HEK293 (cell line): ENCODE results near the gene SLC48A1.

Experiments used
- CTCF ChIA-PET: fragments of 350-600 bp; formaldehyde crosslinking; extraction: SDS; loops from one replicate; lab custom pipeline; 2021; ENCODE audit warnings: antibody characterized with exemption; lab: Yijun Ruan, JAX
- POLR2A ChIA-PET: fragments of 300-600 bp; formaldehyde crosslinking; extraction: SDS; loops from one replicate; lab custom pipeline; 2020; ENCODE audit warnings: antibody characterized with exemption, inconsistent platforms; lab: Yijun Ruan, JAX
- H3K27ac ChIP-seq: fragments of 200-500 bp; sonication (Bioruptor generic); 2 replicates; pipeline ENCODE4 v1.5.1; 2014; ENCODE audit warnings: low read depth, low read length, control low read depth, inconsistent platforms; ENCODE audit errors: extremely low read depth
- H3K36me3 ChIP-seq, 2 experiments: fragments of 200-500 bp in 1 of 2; sonication (Bioruptor generic) in 1 of 2; 1 replicate in 1 of 2; 2 replicates in 1 of 2; pipeline ENCODE4 v1.5.1; 2014 to 2017; ENCODE audit warnings: inconsistent platforms in 2 of 2, low read length in 2 of 2; ENCODE audit not compliant: control insufficient read depth in 2 of 2, insufficient read depth in 1 of 2
- H3K4me1 ChIP-seq: fragments of 200-500 bp; sonication (Bioruptor generic); 2 replicates; pipeline ENCODE4 v1.5.1; 2014; ENCODE audit warnings: mild to moderate bottlenecking, low read length, inconsistent platforms; ENCODE audit not compliant: control insufficient read depth, insufficient read depth
- H3K4me3 ChIP-seq: 2 replicates; pipeline ENCODE4 v1.5.1; 2011; ENCODE audit warnings: low read depth, mild to moderate bottlenecking, control low read depth, low read length, moderate library complexity
- H3K9me3 ChIP-seq: fragments of 200-500 bp; sonication (Bioruptor generic); 2 replicates; pipeline ENCODE4 v1.5.1; 2014; ENCODE audit warnings: low read depth, low read length, inconsistent platforms; ENCODE audit not compliant: control insufficient read depth, insufficient read depth
- BCL6B ChIP-seq: fragments of 450-650 bp; formaldehyde crosslinking; IDR thresholded peaks from 2 replicates; pipeline ENCODE4 v1.5.1; 2017; ENCODE audit warnings: missing biosample characterization, missing genetic modification characterization
- EGR2 ChIP-seq: fragments of 450-650 bp; formaldehyde crosslinking; IDR thresholded peaks from 2 replicates; pipeline ENCODE4 v1.5.1; 2016; ENCODE audit warnings: low read depth, missing biosample characterization, missing genetic modification characterization
- FEZF1 ChIP-seq: fragments of 450-650 bp; formaldehyde crosslinking; IDR thresholded peaks from 2 replicates; pipeline ENCODE4 v1.5.1; 2016; ENCODE audit warnings: missing biosample characterization, missing genetic modification characterization
- GLIS1 ChIP-seq: fragments of 450-650 bp; formaldehyde crosslinking; IDR thresholded peaks from 2 replicates; pipeline ENCODE4 v1.5.1; 2016; ENCODE audit warnings: missing biosample characterization, missing genetic modification characterization
- IKZF3 ChIP-seq: fragments of 450-650 bp; IDR thresholded peaks from 2 replicates; pipeline ENCODE4 v1.5.0; 2018; ENCODE audit warnings: missing biosample characterization, mild to moderate bottlenecking, missing genetic modification characterization, moderate library complexity
- KLF10 ChIP-seq: fragments of 450-650 bp; IDR thresholded peaks from 2 replicates; pipeline ENCODE4 v1.5.1; 2018; ENCODE audit warnings: missing biosample characterization, mild to moderate bottlenecking, missing genetic modification characterization
- KLF7 ChIP-seq: fragments of 450-650 bp; formaldehyde crosslinking; IDR thresholded peaks from 2 replicates; pipeline ENCODE4 v1.5.1; 2016; ENCODE audit warnings: missing biosample characterization, missing genetic modification characterization, borderline replicate concordance
- SETDB1 ChIP-seq: IDR thresholded peaks from one replicate; pipeline ENCODE4 v1.6.1; 2017; ENCODE audit warnings: mild to moderate bottlenecking, low read length, moderate library complexity, mixed read lengths; ENCODE audit not compliant: insufficient read length
- ZBTB17 ChIP-seq: fragments of 450-650 bp; formaldehyde crosslinking; IDR thresholded peaks from 2 replicates; pipeline ENCODE4 v1.5.1; 2016; ENCODE audit warnings: missing biosample characterization, missing genetic modification characterization
- ZBTB6 ChIP-seq: fragments of 450-650 bp; formaldehyde crosslinking; IDR thresholded peaks from 2 replicates; pipeline ENCODE4 v1.5.1; 2017; ENCODE audit warnings: missing biosample characterization, missing genetic modification characterization
- ZFHX2 ChIP-seq: fragments of 450-650 bp; formaldehyde crosslinking; conservative IDR thresholded peaks from 2 replicates; pipeline ENCODE4 v1.5.1; 2016; ENCODE audit warnings: missing biosample characterization, missing genetic modification characterization
- ZNF2 ChIP-seq: fragments of 450-650 bp; formaldehyde crosslinking; IDR thresholded peaks from 2 replicates; pipeline ENCODE4 v1.5.1; 2016; ENCODE audit warnings: missing biosample characterization, missing genetic modification characterization
- ZNF214 ChIP-seq: fragments of 450-650 bp; formaldehyde crosslinking; IDR thresholded peaks from 2 replicates; pipeline ENCODE4 v1.5.1; 2017; ENCODE audit warnings: missing biosample characterization, mild to moderate bottlenecking, missing genetic modification characterization, borderline replicate concordance
- ZNF335 ChIP-seq: fragments of 450-650 bp; formaldehyde crosslinking; conservative IDR thresholded peaks from 2 replicates; pipeline ENCODE4 v1.5.1; 2016; ENCODE audit warnings: missing biosample characterization, missing genetic modification characterization
- ZNF341 ChIP-seq: fragments of 450-650 bp; formaldehyde crosslinking; IDR thresholded peaks from 2 replicates; pipeline ENCODE4; 2016; ENCODE audit warnings: low read depth, missing biosample characterization, missing genetic modification characterization
- ZNF350 ChIP-seq: fragments of 450-650 bp; formaldehyde crosslinking; IDR thresholded peaks from 2 replicates; pipeline ENCODE4 v1.5.0; 2017; ENCODE audit warnings: missing biosample characterization, mild to moderate bottlenecking, missing genetic modification characterization
- ZNF521 ChIP-seq: fragments of 450-650 bp; formaldehyde crosslinking; IDR thresholded peaks from 2 replicates; pipeline ENCODE4 v1.5.1; 2017; ENCODE audit warnings: missing biosample characterization, mild to moderate bottlenecking, missing genetic modification characterization
- ZNF626 ChIP-seq: fragments of 450-650 bp; sonication (Bioruptor Pico); formaldehyde crosslinking; IDR thresholded peaks from 2 replicates; pipeline ENCODE4 v1.5.1; 2018; ENCODE audit warnings: missing biosample characterization, missing genetic modification characterization, inconsistent platforms
- ZNF670 ChIP-seq: fragments of 450-650 bp; formaldehyde crosslinking; IDR thresholded peaks from 2 replicates; pipeline ENCODE4 v1.5.1; 2016; ENCODE audit warnings: missing biosample characterization, missing genetic modification characterization, low read depth
- ZNF701 ChIP-seq: fragments of 450-650 bp; formaldehyde crosslinking; IDR thresholded peaks from 2 replicates; pipeline ENCODE4 v1.5.1; 2016; ENCODE audit warnings: missing biosample characterization, missing genetic modification characterization
- ZNF785 ChIP-seq: fragments of 450-650 bp; formaldehyde crosslinking; IDR thresholded peaks from 2 replicates; pipeline ENCODE4 v1.5.1; 2016; ENCODE audit warnings: missing biosample characterization, missing genetic modification characterization
- ZXDB ChIP-seq: fragments of 450-650 bp; formaldehyde crosslinking; IDR thresholded peaks from 2 replicates; pipeline ENCODE4 v1.5.1; 2016; ENCODE audit warnings: missing biosample characterization, missing genetic modification characterization
- TF ChIP-seq, protein P1 (sequence below): fragments of 450-650 bp; formaldehyde crosslinking; IDR thresholded peaks from 2 replicates; pipeline ENCODE4 v1.5.1; 2016; ENCODE audit warnings: missing biosample characterization, missing genetic modification characterization
- TF ChIP-seq, protein P2 (sequence below): fragments of 450-650 bp; formaldehyde crosslinking; IDR thresholded peaks from 2 replicates; pipeline ENCODE4 v1.5.1; 2017; ENCODE audit warnings: missing biosample characterization, missing genetic modification characterization
- TF ChIP-seq, protein P3 (sequence below): fragments of 450-650 bp; formaldehyde crosslinking; IDR thresholded peaks from 2 replicates; pipeline ENCODE4 v1.5.1; 2016; ENCODE audit warnings: missing biosample characterization, missing genetic modification characterization

The SLC48A1 gene

GRCh38 chr12:47744005-47744651 lies 28.9 kb upstream of the SLC48A1 start (continued):
- TF ChIP-seq BCL6B (tag by site-specific recombination) (no peak), ZNF2 (peak; percentile 92), ZFHX2 (tag by site-specific recombination) (no peak), SETDB1 (no peak), KLF10 (no peak), ZBTB6 (tag by site-specific recombination) (no peak), ZXDB (tag by site-specific recombination) (no peak), IKZF3 (no peak), KLF7 (tag by site-specific recombination) (no peak), ZNF785 (tag by site-specific recombination) (no peak), FEZF1 (tag by site-specific recombination) (no peak), ZNF350 (tag by site-specific recombination) (no peak), ZNF335 (tag by site-specific recombination) (no peak)
- TF ChIP-seq, protein P1, sequence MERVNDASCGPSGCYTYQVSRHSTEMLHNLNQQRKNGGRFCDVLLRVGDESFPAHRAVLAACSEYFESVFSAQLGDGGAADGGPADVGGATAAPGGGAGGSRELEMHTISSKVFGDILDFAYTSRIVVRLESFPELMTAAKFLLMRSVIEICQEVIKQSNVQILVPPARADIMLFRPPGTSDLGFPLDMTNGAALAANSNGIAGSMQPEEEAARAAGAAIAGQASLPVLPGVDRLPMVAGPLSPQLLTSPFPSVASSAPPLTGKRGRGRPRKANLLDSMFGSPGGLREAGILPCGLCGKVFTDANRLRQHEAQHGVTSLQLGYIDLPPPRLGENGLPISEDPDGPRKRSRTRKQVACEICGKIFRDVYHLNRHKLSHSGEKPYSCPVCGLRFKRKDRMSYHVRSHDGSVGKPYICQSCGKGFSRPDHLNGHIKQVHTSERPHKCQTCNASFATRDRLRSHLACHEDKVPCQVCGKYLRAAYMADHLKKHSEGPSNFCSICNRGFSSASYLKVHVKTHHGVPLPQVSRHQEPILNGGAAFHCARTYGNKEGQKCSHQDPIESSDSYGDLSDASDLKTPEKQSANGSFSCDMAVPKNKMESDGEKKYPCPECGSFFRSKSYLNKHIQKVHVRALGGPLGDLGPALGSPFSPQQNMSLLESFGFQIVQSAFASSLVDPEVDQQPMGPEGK (tag by site-specific recombination), result no peak

- no peaks in the 10 kb centered on the region for H3K9me3 ChIP-seq
- no peaks in the 10 kb centered on the region for H3K36me3 ChIP-seq
- POLR2A ChIA-PET, result interaction anchor here (1.1 to 4.0 kb wide), 3 partner anchors 23 to 94 kb away, joined by 3 to 34 read pairs (median 9); no protein-coding TSS in a partner anchor
- H3K4me1 ChIP-seq, result no peaks in the 10 kb centered on the region
- H3K27ac ChIP-seq, result no peak overlapping the region
- CTCF ChIA-PET, result interaction anchor here (0.6 to 13.5 kb wide), 12 partner anchors 9 to 205 kb away, joined by 3 to 784 read pairs (median 6); partner anchors contain the start of genes ENDOU, RAPGEF3 and SLC48A1
- H3K4me3 ChIP-seq, result no peak overlapping the region
- peak; percentile 62 for TF ChIP-seq EGR2
- TF ChIP-seq ZNF670, result no peak
- TF ChIP-seq ZBTB17 (tag by site-specific recombination), result peak; percentile 58
Measured at GRCh38 chr12:47744778-47745436, 28.1 kb upstream of the SLC48A1 start.

DNA sequence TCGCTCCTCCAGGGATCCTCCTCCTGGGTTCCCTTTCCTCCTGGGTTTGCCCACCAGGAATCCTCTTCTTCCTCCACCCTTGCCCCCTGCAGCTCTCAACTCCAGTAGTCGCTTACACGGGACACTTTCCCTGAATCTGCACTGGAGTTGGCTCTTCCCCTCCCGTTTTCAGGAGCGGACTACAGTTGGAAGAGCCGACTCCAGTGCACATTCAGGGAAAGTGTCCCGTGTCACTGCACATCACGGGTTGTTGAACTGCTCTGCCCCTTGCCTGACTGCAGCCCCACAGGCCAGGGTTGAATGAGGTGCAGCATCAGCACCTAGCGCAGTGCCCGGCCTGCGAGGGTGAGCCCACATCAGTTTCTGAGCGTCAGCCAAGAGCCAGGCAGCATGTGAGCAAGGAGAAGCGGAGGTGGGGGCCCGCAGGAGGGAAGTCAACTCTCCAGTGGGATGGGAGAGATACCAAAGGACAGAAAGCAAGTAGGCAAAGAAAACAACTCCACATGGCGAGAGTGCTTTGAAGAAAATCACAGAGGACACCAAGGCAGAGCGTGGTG lies 27.5 kb upstream of the SLC48A1 start:
- no peak overlapping the region for H3K27ac ChIP-seq
- no peaks in the 10 kb centered on the region for H3K36me3 ChIP-seq
- ChIA-PET CTCF (interaction anchor here (0.7 to 13.5 kb wide), 8 partner anchors 9 to 204 kb away, joined by 4 to 784 read pairs (median 124); partner anchors contain the start of genes ENDOU, RAPGEF3 and SLC48A1), POLR2A (interaction anchor here (3.5 kb wide), 1 partner anchor 93 kb away, joined by 9 read pairs; no protein-coding TSS in a partner anchor)
- H3K4me3 ChIP-seq, result no peak overlapping the region
- H3K9me3 ChIP-seq, result no peaks in the 10 kb centered on the region
- no peaks in the 10 kb centered on the region for H3K4me1 ChIP-seq
- TF ChIP-seq ZNF626 (tag by site-specific recombination) (no peak), ZNF214 (tag by site-specific recombination) (no peak), ZNF701 (tag by site-specific recombination) (no peak), GLIS1 (0 out of 2 replicates have a peak, but pooled peaks have one; percentile 6), ZNF521 (tag by site-specific recombination) (no peak), ZNF341 (peak; percentile 70)
- TF ChIP-seq, protein P2, sequence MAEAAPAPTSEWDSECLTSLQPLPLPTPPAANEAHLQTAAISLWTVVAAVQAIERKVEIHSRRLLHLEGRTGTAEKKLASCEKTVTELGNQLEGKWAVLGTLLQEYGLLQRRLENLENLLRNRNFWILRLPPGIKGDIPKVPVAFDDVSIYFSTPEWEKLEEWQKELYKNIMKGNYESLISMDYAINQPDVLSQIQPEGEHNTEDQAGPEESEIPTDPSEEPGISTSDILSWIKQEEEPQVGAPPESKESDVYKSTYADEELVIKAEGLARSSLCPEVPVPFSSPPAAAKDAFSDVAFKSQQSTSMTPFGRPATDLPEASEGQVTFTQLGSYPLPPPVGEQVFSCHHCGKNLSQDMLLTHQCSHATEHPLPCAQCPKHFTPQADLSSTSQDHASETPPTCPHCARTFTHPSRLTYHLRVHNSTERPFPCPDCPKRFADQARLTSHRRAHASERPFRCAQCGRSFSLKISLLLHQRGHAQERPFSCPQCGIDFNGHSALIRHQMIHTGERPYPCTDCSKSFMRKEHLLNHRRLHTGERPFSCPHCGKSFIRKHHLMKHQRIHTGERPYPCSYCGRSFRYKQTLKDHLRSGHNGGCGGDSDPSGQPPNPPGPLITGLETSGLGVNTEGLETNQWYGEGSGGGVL (tag by site-specific recombination), result no peak
- TF ChIP-seq, protein P3, sequence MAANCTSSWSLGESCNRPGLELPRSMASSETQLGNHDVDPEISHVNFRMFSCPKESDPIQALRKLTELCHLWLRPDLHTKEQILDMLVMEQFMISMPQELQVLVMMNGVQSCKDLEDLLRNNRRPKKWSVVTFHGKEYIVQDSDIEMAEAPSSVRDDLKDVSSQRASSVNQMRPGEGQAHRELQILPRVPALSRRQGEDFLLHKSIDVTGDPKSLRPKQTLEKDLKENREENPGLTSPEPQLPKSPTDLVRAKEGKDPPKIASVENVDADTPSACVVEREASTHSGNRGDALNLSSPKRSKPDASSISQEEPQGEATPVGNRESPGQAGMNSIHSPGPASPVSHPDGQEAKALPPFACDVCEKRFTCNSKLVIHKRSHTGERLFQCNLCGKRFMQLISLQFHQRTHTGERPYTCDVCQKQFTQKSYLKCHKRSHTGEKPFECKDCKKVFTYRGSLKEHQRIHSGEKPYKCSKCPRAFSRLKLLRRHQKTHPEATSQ (tag by site-specific recombination), result no peak
